PC-9 (cell line): Measurements from ENCODE around the gene NSMCE4A. TPM values are rescaled to one million over a fixed set of nuclear protein-coding genes. Genes with fewer than 3 reads are reported as not detected.

ENCODE experiments used
- BruUV-seq: library from RNA; stranded (reverse); fragments of 400-500 nt; replicated peaks from 2 replicates; lab custom pipeline; 2021; lab: Mats Ljungman, UMichigan
- CTCF ChIA-PET: fragments of 300-600 bp; sonication (Branson Sonifier 250); formaldehyde crosslinking; loops from one replicate; lab custom pipeline; 2022; ENCODE audit warnings: antibody characterized with exemption; lab: Charles Lee
- POLR2A ChIA-PET: fragments of 300-600 bp; sonication (Branson Sonifier 250); formaldehyde crosslinking; loops from one replicate; lab custom pipeline; 2022; ENCODE audit warnings: antibody characterized with exemption; ENCODE audit not compliant: unreplicated experiment; lab: Charles Lee
- DNase-seq, 2 experiments: peaks; one replicate each; pipeline versions ENCODE4 v3.0.0 to v3.0.0-alpha.2; 2015 to 2022; ENCODE audit warnings: mixed read lengths in 1 of 2
- H2AFZ ChIP-seq: fragments of 200-600 bp; sonication (generic); 2 replicates; pipeline ENCODE4 v1.8.1; 2017; ENCODE audit warnings: antibody characterized with exemption
- H3F3A ChIP-seq: fragments of 200-600 bp; sonication (generic); 2 replicates; pipeline ENCODE4 v1.8.1; 2017; ENCODE audit warnings: antibody characterized with exemption, mild to moderate bottlenecking, low read depth; ENCODE audit not compliant: insufficient read depth
- H3K27ac ChIP-seq: fragments of 200-600 bp; sonication (generic); 2 replicates; pipeline ENCODE4 v1.6.1; 2016; ENCODE audit warnings: mixed run types
- H3K27me3 ChIP-seq: fragments of 200-600 bp; sonication (generic); 2 replicates; pipeline ENCODE4 v1.6.1; 2016; ENCODE audit warnings: low read depth, mixed run types; ENCODE audit not compliant: insufficient read depth
- H3K36me3 ChIP-seq: fragments of 200-600 bp; sonication (generic); 2 replicates; pipeline ENCODE4 v1.6.1; 2016; ENCODE audit warnings: low read depth, mixed run types
- H3K4me1 ChIP-seq: fragments of 200-600 bp; sonication (generic); replicated peaks from 2 replicates; pipeline ENCODE4 v1.6.1; 2016; ENCODE audit warnings: mixed run types; ENCODE audit not compliant: insufficient read depth
- H3K4me2 ChIP-seq: fragments of 200-600 bp; sonication (generic); 2 replicates; pipeline ENCODE4 v1.6.1; 2017; ENCODE audit warnings: mixed run types
- H3K4me3 ChIP-seq: fragments of 200-600 bp; sonication (generic); 2 replicates; pipeline ENCODE4 v1.6.1; 2016; ENCODE audit warnings: mixed run types
- H3K79me2 ChIP-seq: fragments of 200-600 bp; sonication (generic); 2 replicates; pipeline ENCODE4 v1.6.1; 2017; ENCODE audit warnings: low read depth, mixed run types
- H3K9me2 ChIP-seq: fragments of 200-600 bp; sonication (generic); 2 replicates; pipeline ENCODE4 v1.8.1; 2017; ENCODE audit warnings: mild to moderate bottlenecking; ENCODE audit not compliant: insufficient read depth
- H3K9me3 ChIP-seq: fragments of 200-600 bp; sonication (generic); 2 replicates; pipeline ENCODE4 v1.8.1; 2016; ENCODE audit warnings: low read depth; ENCODE audit not compliant: insufficient read depth
- H4K20me1 ChIP-seq: fragments of 200-600 bp; sonication (generic); 2 replicates; pipeline ENCODE4 v1.8.1; 2017; ENCODE audit not compliant: insufficient read depth
- CTCF ChIP-seq: fragments of 200-600 bp; sonication (generic); conservative IDR thresholded peaks from 2 replicates; pipeline ENCODE4 v1.6.1; 2017; ENCODE audit warnings: mixed run types, antibody characterized with exemption, mild to moderate bottlenecking, moderate library complexity
- EZH2 ChIP-seq: fragments of 200-600 bp; sonication (generic); IDR thresholded peaks from 2 replicates; pipeline ENCODE4 v1.8.0; 2017; ENCODE audit warnings: antibody characterized with exemption, low read depth
- intact Hi-C: fragments of 100-400 bp; cut with micrococcal nuclease; formaldehyde crosslinking; loops from one replicate; pipeline ENCODE4 v1.10.0; 2022; ENCODE audit not compliant: unreplicated experiment
- total RNA-seq: library from RNA; stranded (reverse); gene quantifications from 2 replicates; pipeline ENCODE4 v1.2.3, GENCODE V29; 2021

The NSMCE4A gene
- total RNA-seq, 1 experiment from 2014 or later, result 26.8 TPM

- Histone ChIP-seq H3K4me3 (no peak overlapping the region), H3K9me2 (no peaks in the 10 kb centered on the region), H3K79me2 (no peaks in the 10 kb centered on the region), H3F3A (no peaks in the 10 kb centered on the region), H2AFZ (no peak overlapping the region), H3K27ac (no peak overlapping the region), H3K4me2 (no peak overlapping the region), H3K36me3 (no peaks in the 10 kb centered on the region), H3K27me3 (no peaks in the 10 kb centered on the region), H3K4me1 (no peaks in the 10 kb centered on the region), H4K20me1 (no peaks in the 10 kb centered on the region), H3K9me3 (no peaks in the 10 kb centered on the region)
- no TSS peak for BruUV-seq
- DNase-seq, result no peak
- intact Hi-C loops, result no loop called here
- TF ChIP-seq CTCF (no peak), EZH2 (no peak)
- CTCF ChIA-PET, result no interaction called here
- POLR2A ChIA-PET, result no interaction called here
Measured at GRCh38 chr10:121956111-121957061, 18.6 kb downstream of the NSMCE4A start.

GRCh38 chr10:121952226-121952625 is 22.8 kb downstream of the NSMCE4A start:
- Histone ChIP-seq H3K4me3 (no peak overlapping the region), H3K36me3 (no peaks in the 10 kb centered on the region), H3K27me3 (no peaks in the 10 kb centered on the region), H3K4me2 (no peak overlapping the region), H3K4me1 (no peaks in the 10 kb centered on the region), H2AFZ (no peak overlapping the region), H3K27ac (no peak overlapping the region), H3F3A (no peaks in the 10 kb centered on the region), H3K9me2 (no peaks in the 10 kb centered on the region), H3K9me3 (no peaks in the 10 kb centered on the region), H4K20me1 (no peaks in the 10 kb centered on the region), H3K79me2 (no peaks in the 10 kb centered on the region)
- no peak for DNase-seq
- ChIA-PET CTCF (no interaction called here), POLR2A (no interaction called here)
- BruUV-seq, result no TSS peak
- intact Hi-C loops, result no loop called here
- no peak for TF ChIP-seq EZH2
- no peak for TF ChIP-seq CTCF

GRCh38 chr10:121949451-121949850 is 25.6 kb downstream of the NSMCE4A start:
- BruUV-seq, result no TSS peak
- Histone ChIP-seq H3K9me3 (no peaks in the 10 kb centered on the region), H3K79me2 (no peaks in the 10 kb centered on the region), H4K20me1 (no peaks in the 10 kb centered on the region), H3K27ac (no peak overlapping the region), H3K9me2 (no peaks in the 10 kb centered on the region), H2AFZ (no peak overlapping the region), H3K27me3 (no peaks in the 10 kb centered on the region), H3K4me1 (no peaks in the 10 kb centered on the region), H3K4me2 (no peak overlapping the region), H3F3A (no peaks in the 10 kb centered on the region), H3K36me3 (no peaks in the 10 kb centered on the region), H3K4me3 (no peak overlapping the region)
- TF ChIP-seq EZH2 (no peak), CTCF (no peak)
- DNase-seq, result no peak
- intact Hi-C loops, result no loop called here
- CTCF ChIA-PET, result interaction anchor here (0.5 kb wide), 1 partner anchor 268 kb away, joined by 8 read pairs; no protein-coding TSS in a partner anchor
- POLR2A ChIA-PET, result no interaction called here
